OCI-LY7 (cell line): Measurements from ENCODE around the gene REXO1. TPM values are rescaled to one million over a fixed set of nuclear protein-coding genes. Genes with fewer than 3 reads are reported as not detected.

ENCODE experiments used
- BruUV-seq: library from RNA; stranded (reverse); fragments of 400-500 nt; replicated peaks from 2 replicates; lab custom pipeline; 2021; lab: Mats Ljungman, UMichigan
- CTCF ChIA-PET: fragments of 300-600 bp; sonication (Branson Sonifier 250); formaldehyde crosslinking; loops from one replicate; lab custom pipeline; 2022; ENCODE audit warnings: antibody characterized with exemption; ENCODE audit not compliant: unreplicated experiment; lab: Charles Lee
- POLR2A ChIA-PET: fragments of 300-600 bp; sonication (Branson Sonifier 250); formaldehyde crosslinking; loops from one replicate; lab custom pipeline; 2022; ENCODE audit warnings: antibody characterized with exemption; lab: Charles Lee
- DNase-seq: peaks from one replicate; pipeline ENCODE4 v3.0.0-alpha.2; 2015; ENCODE audit warnings: low spot score
- H2AFZ ChIP-seq: fragments of 200-600 bp; sonication (generic), shearing (Covaris generic); 2 replicates; pipeline ENCODE4 v1.6.1; 2014; ENCODE audit warnings: mild to moderate bottlenecking, antibody characterized with exemption, low read length, moderate library complexity
- H3K27ac ChIP-seq: fragments of 200-600 bp; sonication (generic); 2 replicates; pipeline ENCODE4 v1.5.1; 2014; ENCODE audit warnings: mixed run types, low read depth, mild to moderate bottlenecking, moderate library complexity, low read length, inconsistent platforms; ENCODE audit not compliant: poor library complexity, severe bottlenecking
- H3K36me3 ChIP-seq: fragments of 200-600 bp; sonication (generic); 2 replicates; pipeline ENCODE4 v1.6.1; 2014; ENCODE audit warnings: mild to moderate bottlenecking, antibody characterized with exemption, low read length, moderate library complexity, mixed read lengths; ENCODE audit not compliant: insufficient read depth
- H3K4me1 ChIP-seq: fragments of 200-600 bp; sonication (generic); 2 replicates; pipeline ENCODE4 v1.5.1; 2014; ENCODE audit warnings: mild to moderate bottlenecking, low read length; ENCODE audit not compliant: insufficient read depth, poor library complexity, severe bottlenecking
- H3K4me2 ChIP-seq: fragments of 200-600 bp; sonication (generic); 2 replicates; pipeline ENCODE4 v1.6.1; 2014; ENCODE audit warnings: mild to moderate bottlenecking, low read length
- H3K4me3 ChIP-seq: fragments of 200-600 bp; sonication (generic); 2 replicates; pipeline ENCODE4 v1.5.1; 2014; ENCODE audit warnings: mild to moderate bottlenecking, low read depth, low read length; ENCODE audit not compliant: poor library complexity, severe bottlenecking
- H3K79me2 ChIP-seq: fragments of 200-600 bp; sonication (generic); 2 replicates; pipeline ENCODE4 v1.6.1; 2016; ENCODE audit warnings: low read depth, mild to moderate bottlenecking, low read length, moderate library complexity, mixed read lengths; ENCODE audit not compliant: insufficient read depth
- H3K9me2 ChIP-seq: fragments of 200-600 bp; sonication (generic); 2 replicates; pipeline ENCODE4 v1.6.1; 2016; ENCODE audit warnings: mild to moderate bottlenecking, low read length, mixed read lengths; ENCODE audit not compliant: insufficient read depth
- H3K9me3 ChIP-seq: fragments of 200-600 bp; sonication (generic); 2 replicates; pipeline ENCODE4 v1.6.1; 2014; ENCODE audit warnings: mild to moderate bottlenecking, mixed run types, low read length, mixed read lengths
- H4K20me1 ChIP-seq: fragments of 200-600 bp; sonication (generic); 2 replicates; pipeline ENCODE4 v1.6.1; 2014; ENCODE audit warnings: mild to moderate bottlenecking, antibody characterized with exemption, low read length, moderate library complexity, mixed read lengths; ENCODE audit not compliant: insufficient read depth
- EZH2phosphoT487 ChIP-seq: fragments of 200-600 bp; sonication (generic); IDR thresholded peaks from 2 replicates; pipeline ENCODE4 v1.6.1; 2018; ENCODE audit warnings: low read depth, borderline replicate concordance, mild to moderate bottlenecking, mixed run types, antibody characterized with exemption, low read length, moderate library complexity, mixed read lengths
- intact Hi-C: fragments of 100-400 bp; cut with micrococcal nuclease; formaldehyde crosslinking; loops from one replicate; pipeline ENCODE4 v1.10.0; 2022; ENCODE audit not compliant: unreplicated experiment
- total RNA-seq, 2 experiments: library from RNA; depleted of rRNA in 1 of 2; stranded (reverse); fragments of >200 nt in 1 of 2; shearing (Covaris generic) in 1 of 2; gene quantifications; 2 replicates each; pipeline ENCODE4 v1.2.3, GENCODE V29; 2014 to 2022
- TF ChIP-seq, protein P1 (sequence below): fragments of 200-600 bp; sonication (generic); conservative IDR thresholded peaks from 2 replicates; pipeline ENCODE4 v1.5.1; 2014; ENCODE audit warnings: mild to moderate bottlenecking, antibody characterized with exemption, low read length, moderate library complexity, mixed read lengths

REXO1 gene
- total RNA-seq, 2 experiments from 2014 or later, result 24.0 to 52.8 TPM

DNA sequence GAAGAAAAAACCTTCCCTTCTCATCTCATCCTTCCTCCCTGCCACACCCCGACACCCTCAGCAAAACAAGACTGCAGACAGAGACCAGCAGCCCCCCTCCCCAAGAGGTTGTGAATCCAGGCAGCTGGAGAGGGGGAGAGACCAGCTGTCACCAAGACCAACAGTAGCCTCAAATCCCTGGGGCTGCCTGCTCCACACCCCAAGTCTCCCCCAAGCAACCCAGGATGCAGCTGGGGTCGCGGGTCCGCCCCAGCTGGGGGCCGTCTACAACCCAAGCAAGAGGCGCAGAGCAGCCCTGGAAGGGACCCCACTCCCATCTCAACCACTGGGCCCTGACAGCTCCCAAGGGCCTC, 8.0 kb upstream of the REXO1 start:
- BruUV-seq, result no TSS peak
- CTCF ChIA-PET, result no interaction called here
- intact Hi-C loops, result no loop called here
- TF ChIP-seq, protein P1, sequence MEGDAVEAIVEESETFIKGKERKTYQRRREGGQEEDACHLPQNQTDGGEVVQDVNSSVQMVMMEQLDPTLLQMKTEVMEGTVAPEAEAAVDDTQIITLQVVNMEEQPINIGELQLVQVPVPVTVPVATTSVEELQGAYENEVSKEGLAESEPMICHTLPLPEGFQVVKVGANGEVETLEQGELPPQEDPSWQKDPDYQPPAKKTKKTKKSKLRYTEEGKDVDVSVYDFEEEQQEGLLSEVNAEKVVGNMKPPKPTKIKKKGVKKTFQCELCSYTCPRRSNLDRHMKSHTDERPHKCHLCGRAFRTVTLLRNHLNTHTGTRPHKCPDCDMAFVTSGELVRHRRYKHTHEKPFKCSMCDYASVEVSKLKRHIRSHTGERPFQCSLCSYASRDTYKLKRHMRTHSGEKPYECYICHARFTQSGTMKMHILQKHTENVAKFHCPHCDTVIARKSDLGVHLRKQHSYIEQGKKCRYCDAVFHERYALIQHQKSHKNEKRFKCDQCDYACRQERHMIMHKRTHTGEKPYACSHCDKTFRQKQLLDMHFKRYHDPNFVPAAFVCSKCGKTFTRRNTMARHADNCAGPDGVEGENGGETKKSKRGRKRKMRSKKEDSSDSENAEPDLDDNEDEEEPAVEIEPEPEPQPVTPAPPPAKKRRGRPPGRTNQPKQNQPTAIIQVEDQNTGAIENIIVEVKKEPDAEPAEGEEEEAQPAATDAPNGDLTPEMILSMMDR, result no peak
- no peak for TF ChIP-seq EZH2phosphoT487
- no peaks in the 10 kb centered on the region for H3K9me2 ChIP-seq
- peaks cover 20% of the 10 kb centered on the region for H4K20me1 ChIP-seq
- POLR2A ChIA-PET, result interaction anchor here (1.8 kb wide), 1 partner anchor 20 kb away, joined by 6 read pairs; no protein-coding TSS in a partner anchor
- DNase-seq, result peak; percentile 31
- H3K36me3 ChIP-seq, result peaks cover 17% of the 10 kb centered on the region
- H3K4me2 ChIP-seq, result peak overlapping the region; percentile 98
- H3K79me2 ChIP-seq, result peaks cover 82% of the 10 kb centered on the region
- no peaks in the 10 kb centered on the region for H3K9me3 ChIP-seq
- peak overlapping the region; percentile 68 for H3K4me3 ChIP-seq
- H2AFZ ChIP-seq, result no peak overlapping the region
- peaks cover 84% of the 10 kb centered on the region for H3K4me1 ChIP-seq
- peak overlapping the region; percentile 86 for H3K27ac ChIP-seq

DNA sequence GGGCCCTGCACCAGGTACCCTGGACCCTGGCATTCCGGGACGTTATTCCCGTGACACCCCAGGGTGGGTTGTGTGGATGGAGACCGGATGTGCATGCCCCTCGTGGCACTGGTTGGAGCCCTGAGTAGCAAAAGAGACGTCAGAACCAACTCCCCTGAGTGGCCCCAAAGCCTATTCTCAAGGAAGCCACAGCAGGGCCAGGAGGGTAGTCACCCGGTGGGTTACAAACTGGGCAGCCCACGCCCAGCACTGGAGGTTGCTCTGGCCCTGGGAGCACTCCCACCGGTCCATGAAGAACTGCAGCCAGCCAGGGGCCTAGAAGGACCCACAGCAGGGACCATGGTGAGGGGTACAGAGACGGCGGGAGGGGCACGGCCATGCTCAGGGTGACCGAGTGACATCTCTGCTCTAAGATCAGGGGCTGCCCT, 7.6 kb upstream of the REXO1 start:
- peaks cover 15% of the 10 kb centered on the region for H4K20me1 ChIP-seq
- H3K27ac ChIP-seq, result peak overlapping the region; percentile 86
- peak overlapping the region; percentile 98 for H3K4me2 ChIP-seq
- no TSS peak for BruUV-seq
- CTCF ChIA-PET, result no interaction called here
- no peaks in the 10 kb centered on the region for H3K9me2 ChIP-seq
- peaks cover 77% of the 10 kb centered on the region for H3K79me2 ChIP-seq
- H3K36me3 ChIP-seq, result peaks cover 21% of the 10 kb centered on the region
- POLR2A ChIA-PET, result interaction anchor here (1.8 kb wide), 1 partner anchor 20 kb away, joined by 6 read pairs; no protein-coding TSS in a partner anchor
- DNase-seq, result peak; percentile 37
- H3K9me3 ChIP-seq, result no peaks in the 10 kb centered on the region
- no peak overlapping the region for H2AFZ ChIP-seq
- peaks cover 79% of the 10 kb centered on the region for H3K4me1 ChIP-seq
- TF ChIP-seq, protein P1, result no peak
- no peak for TF ChIP-seq EZH2phosphoT487
- intact Hi-C loops, result no loop called here
- H3K4me3 ChIP-seq, result peak overlapping the region; percentile 68

DNA sequence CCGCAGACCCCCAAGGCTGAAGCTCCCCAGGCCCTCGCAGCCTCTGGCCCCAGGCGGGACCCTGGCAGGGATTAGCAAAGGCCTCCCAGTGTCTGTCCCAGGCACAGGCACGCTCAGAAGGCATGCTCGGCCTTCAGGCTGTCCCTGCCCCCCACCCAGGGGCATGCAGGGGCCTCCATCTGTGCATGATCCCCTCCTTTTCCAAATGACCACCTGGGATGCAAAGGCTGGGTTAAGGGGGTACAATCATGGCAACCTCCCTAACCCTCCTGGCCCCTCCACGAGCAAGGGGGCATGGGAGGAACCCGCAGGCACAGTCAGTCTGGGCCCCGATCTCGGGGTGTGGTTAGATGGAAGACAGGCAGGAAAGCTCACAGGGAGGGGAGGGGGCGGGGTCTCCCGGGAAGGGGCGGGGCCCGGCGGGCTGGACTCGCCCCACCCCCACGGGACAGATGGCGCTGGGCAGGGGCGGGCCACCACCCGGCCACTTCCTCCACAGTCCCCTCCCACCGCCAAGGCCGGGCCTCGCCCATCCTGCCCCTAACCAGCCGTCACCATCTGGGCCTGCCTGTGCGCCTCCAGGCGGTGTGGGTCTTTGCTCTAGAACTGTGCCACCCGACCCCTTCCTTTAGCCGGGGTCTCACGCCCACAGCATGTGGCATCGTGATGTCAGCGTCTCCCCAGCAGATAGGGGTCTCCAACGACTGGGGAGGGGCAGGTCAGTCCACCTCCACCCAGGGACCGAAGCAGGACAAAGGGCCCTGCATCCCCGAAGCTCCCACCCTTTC, 7.0 kb upstream of the REXO1 start:
- intact Hi-C loops, result no loop called here
- BruUV-seq, result no TSS peak
- H4K20me1 ChIP-seq, result peaks cover 11% of the 10 kb centered on the region; the same call in 1 of the 2 replicates

More for the DNA sequence above, 7.0 kb upstream of the REXO1 start:
- peaks cover 73% of the 10 kb centered on the region for H3K4me1 ChIP-seq
- ChIA-PET CTCF (interaction anchor here (0.6 kb wide), 1 partner anchor 401 kb away, joined by 6 read pairs; the partner anchor contains the start of gene JSRP1), POLR2A (interaction anchor here (0.6 kb wide), 1 partner anchor 11 kb away, joined by 4 read pairs; no protein-coding TSS in a partner anchor)
- H3K4me3 ChIP-seq, result peak overlapping the region; percentile 68
- H3K9me2 ChIP-seq, result no peaks in the 10 kb centered on the region
- peaks cover 24% of the 10 kb centered on the region for H3K36me3 ChIP-seq
- H3K4me2 ChIP-seq, result peak overlapping the region; percentile 98
- peaks cover 71% of the 10 kb centered on the region for H3K79me2 ChIP-seq
- peak overlapping the region; percentile 86 for H3K27ac ChIP-seq
- peak; percentile 82 for DNase-seq
- no peaks in the 10 kb centered on the region for H3K9me3 ChIP-seq
- TF ChIP-seq EZH2phosphoT487, result no peak
- TF ChIP-seq, protein P1, result no peak
- no peak overlapping the region for H2AFZ ChIP-seq
